CD4-positive, alpha-beta T cell (primary cell): ENCODE results near the gene DNAJC16. TPM values are rescaled to one million over a fixed set of nuclear protein-coding genes. Genes with fewer than 3 reads are reported as not detected.

ENCODE experiments used
- ATAC-seq: fragments of 200-7000 bp; cut with Tn5 transposase; one replicate; pipeline ENCODE4 v1.10.0; 2022; ENCODE audit warnings: mild to moderate bottlenecking; ENCODE audit not compliant: poor library complexity
- CTCF ChIA-PET: fragments of 350-600 bp; sonication (Branson Sonifier 250); formaldehyde crosslinking; loops from one replicate; lab custom pipeline; 2021; ENCODE audit warnings: antibody characterized with exemption, inconsistent platforms; lab: Charles Lee
- POLR2A ChIA-PET: fragments of 350-600 bp; sonication (Branson Sonifier 250); formaldehyde crosslinking; loops from one replicate; lab custom pipeline; 2021; ENCODE audit warnings: antibody characterized with exemption, inconsistent platforms; lab: Charles Lee
- DNase-seq, 14 experiments: peaks; one replicate each; pipeline ENCODE4 v3.0.0-alpha.2; 2013 to 2020; ENCODE audit warnings: mixed read lengths in 2 of 14
- H3K27ac ChIP-seq, 2 donors: one replicate each; pipeline versions ENCODE4 v1.5.1 to v1.7.0; 2013; ENCODE audit warnings: low read length in 2 of 2, low read depth in 1 of 2, mild to moderate bottlenecking in 1 of 2
- H3K27me3 ChIP-seq, 2 experiments: 1 replicate in 1 of 2; 2 replicates in 1 of 2; pipeline versions ENCODE4 v1.6.1 to v1.7.0; 2013; ENCODE audit warnings: low read length in 2 of 2, control low read depth in 1 of 2, mild to moderate bottlenecking in 1 of 2, moderate library complexity in 1 of 2; ENCODE audit not compliant: insufficient read depth in 2 of 2, control insufficient read depth in 1 of 2
- H3K36me3 ChIP-seq: one replicate; pipeline ENCODE4 v1.6.1; 2013; ENCODE audit warnings: low read length, control low read depth; ENCODE audit not compliant: insufficient read depth
- H3K4me1 ChIP-seq: one replicate; pipeline ENCODE4 v1.6.1; 2013; ENCODE audit warnings: low read length, control low read depth; ENCODE audit not compliant: insufficient read depth
- H3K4me3 ChIP-seq: one replicate; pipeline ENCODE4 v1.5.1; 2013; ENCODE audit warnings: mild to moderate bottlenecking, low read length, moderate library complexity
- H3K9me3 ChIP-seq, 2 experiments: 1 replicate in 1 of 2; 2 replicates in 1 of 2; pipeline versions ENCODE4 v1.6.1 to v1.7.0; 2013; ENCODE audit warnings: low read length in 2 of 2, mild to moderate bottlenecking in 2 of 2, control low read depth in 1 of 2, moderate library complexity in 1 of 2; ENCODE audit not compliant: control insufficient read depth in 1 of 2, insufficient read depth in 1 of 2
- H3K27ac Mint-ChIP-seq: one replicate; pipeline ENCODE4 v1.8.0; 2020; ENCODE audit warnings: mixed read lengths
- H3K27me3 Mint-ChIP-seq: one replicate; pipeline ENCODE4 v1.8.0; 2021; ENCODE audit warnings: mixed read lengths
- H3K36me3 Mint-ChIP-seq: one replicate; pipeline ENCODE4 v1.8.0; 2021; ENCODE audit warnings: low read depth, mixed read lengths
- H3K4me1 Mint-ChIP-seq: one replicate; pipeline ENCODE4 v1.8.0; 2021; ENCODE audit warnings: low read depth, mixed read lengths
- H3K4me3 Mint-ChIP-seq: one replicate; pipeline ENCODE4 v1.8.0; 2020; ENCODE audit warnings: mild to moderate bottlenecking, mixed read lengths
- H3K9me3 Mint-ChIP-seq: one replicate; pipeline ENCODE4 v1.8.0; 2020; ENCODE audit warnings: mixed read lengths
- intact Hi-C, 2 experiments: fragments of 100-400 bp; cut with DNase I in 1 of 2; cut with micrococcal nuclease in 1 of 2; formaldehyde crosslinking; loops; one replicate each; pipeline versions ENCODE4 v1.15.1 to v1.9.0; 2023 to 2025; cut with DNase I, micrococcal nuclease
- total RNA-seq, 174 experiments: library from RNA in 2 of 174; stranded (reverse) in 2 of 174; gene quantifications; one replicate each; pipeline ENCODE4 v1.2.3 and lab custom pipeline; 2021 to 2026
- TF ChIP-seq, protein P1 (sequence below): fragments of 200-600 bp; IDR thresholded peaks from one replicate; pipeline ENCODE4 v1.8.0; 2022; ENCODE audit warnings: antibody characterized with exemption, mild to moderate bottlenecking

The DNAJC16 gene
- total RNA-seq, 2 experiments from 2014 or later, result 8.2 to 10.4 TPM

DNA sequence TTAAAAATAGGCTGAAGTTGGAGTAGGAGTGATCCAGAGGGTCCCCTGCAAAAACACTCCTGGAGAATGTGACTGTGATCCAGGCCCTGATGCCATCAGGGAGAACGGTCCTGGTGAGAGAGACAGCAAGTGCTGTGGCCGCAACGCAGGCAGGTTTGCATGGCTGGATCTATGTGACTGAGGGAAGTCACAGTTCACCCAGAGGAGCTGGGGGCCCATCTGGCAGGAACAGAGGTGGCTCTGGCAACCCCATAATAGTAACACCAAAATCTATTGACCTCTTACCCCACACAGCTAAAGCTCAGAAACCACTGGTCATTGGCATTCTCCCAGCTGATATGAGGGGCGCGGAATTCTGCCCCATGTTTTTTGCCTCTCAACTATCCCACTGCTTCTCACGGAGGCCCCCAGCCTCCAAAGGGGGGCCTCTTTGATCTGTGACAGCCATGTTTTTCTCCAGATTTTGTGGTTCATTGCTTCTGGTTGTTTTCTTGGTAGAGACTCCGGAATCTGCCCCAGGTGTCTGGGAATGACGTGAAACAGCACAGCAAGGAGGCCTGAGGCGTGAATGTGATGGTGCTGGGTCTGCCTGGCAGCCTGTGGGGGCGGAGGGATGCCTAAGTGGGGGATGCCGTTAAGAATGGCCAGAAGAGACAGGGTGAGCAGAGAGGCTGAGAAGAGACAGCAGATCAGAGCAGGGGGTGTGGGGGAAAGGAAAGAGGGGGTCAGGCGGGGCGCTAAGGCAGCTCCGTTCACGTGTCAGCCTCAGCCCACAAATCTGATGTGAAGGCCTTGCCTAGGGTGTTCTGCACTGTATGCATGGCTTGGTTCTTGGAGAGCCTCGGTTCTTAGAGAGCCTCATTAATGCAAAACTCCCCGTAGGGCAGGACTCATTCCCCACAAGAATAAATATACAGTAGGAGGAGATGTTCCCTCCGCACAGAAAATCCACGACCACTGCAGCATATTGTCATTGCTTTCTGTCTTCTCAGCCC lies 26.2 kb upstream of the DNAJC16 start:
- ChIA-PET POLR2A (no interaction called here), CTCF (interaction anchor here (0.9 to 1.3 kb wide), 3 partner anchors 10 to 69 kb away, joined by 3 read pairs; no protein-coding TSS in a partner anchor)
- Histone ChIP-seq H3K36me3 (peaks cover 22% of the 10 kb centered on the region), H3K4me3 (no peak overlapping the region), H3K9me3 (no peaks in the 10 kb centered on the region), H3K27ac (no peak overlapping the region), H3K4me1 (no peaks in the 10 kb centered on the region), H3K27me3 (no peaks in the 10 kb centered on the region)
- intact Hi-C loops, result loop anchor here in 1 of 2 experiments (5.0 kb wide), 1 partner anchor 178 kb away; no protein-coding TSS in a partner anchor
- Mint-ChIP-seq H3K36me3 (peaks cover 56% of the 10 kb centered on the region), H3K27me3 (no peaks in the 10 kb centered on the region), H3K4me1 (no peaks in the 10 kb centered on the region), H3K4me3 (no peak overlapping the region), H3K9me3 (no peaks in the 10 kb centered on the region), H3K27ac (no peak overlapping the region)
- TF ChIP-seq, protein P1, sequence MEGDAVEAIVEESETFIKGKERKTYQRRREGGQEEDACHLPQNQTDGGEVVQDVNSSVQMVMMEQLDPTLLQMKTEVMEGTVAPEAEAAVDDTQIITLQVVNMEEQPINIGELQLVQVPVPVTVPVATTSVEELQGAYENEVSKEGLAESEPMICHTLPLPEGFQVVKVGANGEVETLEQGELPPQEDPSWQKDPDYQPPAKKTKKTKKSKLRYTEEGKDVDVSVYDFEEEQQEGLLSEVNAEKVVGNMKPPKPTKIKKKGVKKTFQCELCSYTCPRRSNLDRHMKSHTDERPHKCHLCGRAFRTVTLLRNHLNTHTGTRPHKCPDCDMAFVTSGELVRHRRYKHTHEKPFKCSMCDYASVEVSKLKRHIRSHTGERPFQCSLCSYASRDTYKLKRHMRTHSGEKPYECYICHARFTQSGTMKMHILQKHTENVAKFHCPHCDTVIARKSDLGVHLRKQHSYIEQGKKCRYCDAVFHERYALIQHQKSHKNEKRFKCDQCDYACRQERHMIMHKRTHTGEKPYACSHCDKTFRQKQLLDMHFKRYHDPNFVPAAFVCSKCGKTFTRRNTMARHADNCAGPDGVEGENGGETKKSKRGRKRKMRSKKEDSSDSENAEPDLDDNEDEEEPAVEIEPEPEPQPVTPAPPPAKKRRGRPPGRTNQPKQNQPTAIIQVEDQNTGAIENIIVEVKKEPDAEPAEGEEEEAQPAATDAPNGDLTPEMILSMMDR, result no peak
- ATAC-seq, result no peak
- no peak for DNase-seq

DNA sequence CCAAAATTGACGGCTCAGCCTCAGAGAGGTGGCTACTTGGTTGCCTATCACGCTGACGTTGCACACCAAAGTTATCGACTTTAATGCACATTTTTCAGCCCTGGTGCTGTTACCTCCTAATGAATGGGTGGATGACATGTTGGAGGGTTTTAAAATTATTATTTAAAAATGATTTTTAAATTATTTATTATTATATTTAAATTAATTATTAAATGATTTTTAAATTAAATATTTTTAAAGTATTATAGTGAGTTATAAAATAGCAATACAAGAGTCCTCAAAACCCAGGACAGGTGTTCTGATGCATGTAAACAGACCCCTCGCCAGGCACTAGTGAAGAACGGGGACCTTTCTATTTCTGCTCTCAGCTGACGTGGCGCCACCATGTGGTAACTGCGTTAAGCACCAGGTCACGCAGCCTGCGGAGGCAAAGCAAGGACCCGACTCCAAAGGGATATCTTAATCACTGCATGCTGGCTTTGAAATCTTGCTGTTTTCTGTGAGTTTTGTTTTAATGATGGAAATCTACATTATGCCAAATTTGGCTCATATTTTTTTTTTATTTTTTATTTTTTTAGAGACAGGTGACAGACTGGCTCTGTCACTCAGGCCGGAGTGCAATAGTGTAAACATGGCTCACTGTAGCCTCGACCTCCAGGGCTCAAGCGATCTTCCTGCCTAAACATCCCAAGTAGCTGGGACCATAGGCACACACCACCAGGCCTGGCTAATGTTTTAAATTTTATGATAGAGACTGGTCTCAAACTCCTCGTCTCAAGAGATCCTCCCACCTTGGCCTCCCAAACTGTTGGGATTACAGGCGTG lies 25.2 kb upstream of the DNAJC16 start:
- no peaks in the 10 kb centered on the region for H3K27me3 Mint-ChIP-seq
- H3K27ac Mint-ChIP-seq, result no peak overlapping the region
- Histone ChIP-seq H3K27me3 (no peaks in the 10 kb centered on the region), H3K4me3 (no peak overlapping the region), H3K27ac (no peak overlapping the region), H3K4me1 (no peaks in the 10 kb centered on the region), H3K36me3 (peaks cover 27% of the 10 kb centered on the region), H3K9me3 (no peaks in the 10 kb centered on the region)
- H3K4me3 Mint-ChIP-seq, result no peak overlapping the region
- peaks cover 47% of the 10 kb centered on the region for H3K36me3 Mint-ChIP-seq
- TF ChIP-seq, protein P1, result peak; percentile 52
- H3K4me1 Mint-ChIP-seq, result no peaks in the 10 kb centered on the region
- CTCF ChIA-PET, result interaction anchor here (0.9 to 1.3 kb wide), 3 partner anchors 11 to 70 kb away, joined by 3 read pairs; no protein-coding TSS in a partner anchor
- POLR2A ChIA-PET, result no interaction called here
- intact Hi-C loops, result loop anchor here in 1 of 2 experiments (5.0 kb wide), 1 partner anchor 179 kb away; no protein-coding TSS in a partner anchor
- peak; percentile 61 for ATAC-seq
- peak in 13 of 14 experiments; percentile 12 to 66 (median 41) for DNase-seq
- H3K9me3 Mint-ChIP-seq, result no peaks in the 10 kb centered on the region

DNA sequence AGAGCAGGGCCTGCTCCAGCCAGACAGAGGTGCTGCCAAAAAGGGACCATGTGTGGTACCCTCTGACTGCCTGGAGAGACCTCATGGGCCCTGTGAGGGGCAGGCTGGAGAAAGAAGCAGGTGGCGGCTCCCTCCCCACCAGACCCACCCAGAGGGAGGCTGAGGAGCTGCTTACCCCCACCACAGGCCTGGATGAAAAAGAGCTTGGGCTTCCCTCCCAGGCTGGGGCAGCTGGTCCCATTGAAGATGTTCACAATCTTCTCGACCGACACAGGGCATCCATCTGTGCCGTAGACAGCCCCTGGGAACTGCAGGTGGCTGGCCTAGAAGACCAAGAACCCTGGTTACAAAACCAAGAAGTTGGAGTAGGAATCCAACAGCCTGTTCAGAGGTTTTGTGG lies 22.2 kb upstream of the DNAJC16 start:
- H3K36me3 ChIP-seq, result peaks cover 35% of the 10 kb centered on the region
- ChIA-PET POLR2A (no interaction called here), CTCF (no interaction called here)
- no peaks in the 10 kb centered on the region for H3K4me1 ChIP-seq
- no peaks in the 10 kb centered on the region for H3K4me1 Mint-ChIP-seq
- ATAC-seq, result no peak
- TF ChIP-seq, protein P1, result no peak
- H3K27ac Mint-ChIP-seq, result no peak overlapping the region
- peaks cover 38% of the 10 kb centered on the region for H3K36me3 Mint-ChIP-seq
- H3K4me3 ChIP-seq, result no peak overlapping the region
- no peak overlapping the region for H3K27ac ChIP-seq
- no peaks in the 10 kb centered on the region for H3K27me3 Mint-ChIP-seq
- no peak for DNase-seq
- intact Hi-C loops, result loop anchor here in 1 of 2 experiments (5.0 kb wide), 1 partner anchor 182 kb away; no protein-coding TSS in a partner anchor
- H3K9me3 Mint-ChIP-seq, result no peaks in the 10 kb centered on the region
- H3K4me3 Mint-ChIP-seq, result no peak overlapping the region
- H3K9me3 ChIP-seq, result no peaks in the 10 kb centered on the region
- H3K27me3 ChIP-seq, result no peaks in the 10 kb centered on the region
